ENCODE measurements around the gene RTN4IP1.

The RTN4IP1 gene

DNA sequence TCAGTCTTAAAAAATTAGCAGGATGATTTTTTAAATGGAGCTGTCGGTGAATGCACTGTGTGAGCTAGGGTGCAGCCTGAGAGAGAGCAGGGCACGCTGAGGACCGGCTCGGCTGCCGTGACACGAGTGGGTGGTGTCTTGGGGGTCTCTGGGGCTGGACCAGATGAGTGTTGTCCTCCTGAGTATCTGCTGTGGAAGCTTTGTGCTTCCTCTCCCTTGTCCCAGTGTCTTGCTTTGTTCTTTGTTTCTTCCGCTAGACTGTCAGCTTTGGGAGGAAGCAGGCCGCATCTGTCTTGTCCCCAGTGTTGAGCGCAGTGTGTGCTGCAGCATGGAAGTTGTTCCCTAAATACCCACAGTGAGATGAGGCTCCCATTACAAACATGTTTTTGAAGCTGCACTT lies 89.4 kb downstream of the RTN4IP1 start:
- H3K9ac ChIP-seq (ENCODE audit: low read length in 5 of 5): no peak overlapping the region
- peaks cover 5 to 14% (median 11%) of the 10 kb centered on the region in 5 donors for H3K36me3 ChIP-seq (ENCODE audit: control insufficient read depth in 5 of 5, insufficient read depth in 5 of 5, low read length in 5 of 5)
- peaks cover 0 to 25% (median 17%) of the 10 kb centered on the region in 5 donors for H3K4me1 ChIP-seq (ENCODE audit: control insufficient read depth in 5 of 5, insufficient read depth in 5 of 5, low read length in 5 of 5)
- no peaks in the 10 kb centered on the region for H3K27me3 ChIP-seq (ENCODE audit: control insufficient read depth in 5 of 5, insufficient read depth in 4 of 5, low read length in 5 of 5)
- no peak overlapping the region for H3K4me3 ChIP-seq (ENCODE audit: low read depth in 1 of 5, low read length in 5 of 5)
- peak overlapping the region; percentile 81 for H3K27ac ChIP-seq (ENCODE audit: low read depth, low read length)
- H3K9me3 ChIP-seq (ENCODE audit: control insufficient read depth in 5 of 5, low read length in 5 of 5): no peaks in the 10 kb centered on the region

DNA sequence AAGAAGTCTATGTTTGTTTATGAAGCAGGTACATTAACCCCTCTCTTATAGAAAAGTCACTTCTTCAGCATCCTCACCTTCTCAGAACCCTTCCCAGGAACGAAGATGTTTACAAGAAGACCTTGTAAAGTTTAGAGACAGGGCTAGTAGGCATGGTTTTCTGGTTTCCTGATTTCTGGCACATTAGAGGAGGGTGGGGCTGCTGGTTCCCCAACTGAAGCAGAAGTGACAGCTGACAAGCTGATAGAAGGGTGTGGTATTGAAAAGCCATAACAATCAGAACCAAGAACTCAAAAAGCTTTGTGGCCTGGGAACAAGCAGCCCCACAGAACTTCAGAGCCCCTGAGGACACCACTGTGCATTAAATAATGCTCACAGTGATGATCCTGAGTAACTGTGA lies 91.2 kb downstream of the RTN4IP1 start:
- no peak overlapping the region for H3K4me3 ChIP-seq (ENCODE audit: low read depth in 1 of 5, low read length in 5 of 5)
- H3K4me1 ChIP-seq (ENCODE audit: control insufficient read depth in 5 of 5, insufficient read depth in 5 of 5, low read length in 5 of 5): peaks cover 0 to 25% (median 17%) of the 10 kb centered on the region in 5 donors
- no peaks in the 10 kb centered on the region for H3K9me3 ChIP-seq (ENCODE audit: control insufficient read depth in 5 of 5, low read length in 5 of 5)
- H3K27me3 ChIP-seq (ENCODE audit: control insufficient read depth in 5 of 5, insufficient read depth in 4 of 5, low read length in 5 of 5): no peaks in the 10 kb centered on the region
- H3K36me3 ChIP-seq (ENCODE audit: control insufficient read depth in 5 of 5, insufficient read depth in 5 of 5, low read length in 5 of 5): peaks cover 2 to 15% (median 9%) of the 10 kb centered on the region in 5 donors
- H3K9ac ChIP-seq (ENCODE audit: low read length in 5 of 5): no peak overlapping the region
- no peak overlapping the region for H3K27ac ChIP-seq (ENCODE audit: low read depth, low read length)

DNA sequence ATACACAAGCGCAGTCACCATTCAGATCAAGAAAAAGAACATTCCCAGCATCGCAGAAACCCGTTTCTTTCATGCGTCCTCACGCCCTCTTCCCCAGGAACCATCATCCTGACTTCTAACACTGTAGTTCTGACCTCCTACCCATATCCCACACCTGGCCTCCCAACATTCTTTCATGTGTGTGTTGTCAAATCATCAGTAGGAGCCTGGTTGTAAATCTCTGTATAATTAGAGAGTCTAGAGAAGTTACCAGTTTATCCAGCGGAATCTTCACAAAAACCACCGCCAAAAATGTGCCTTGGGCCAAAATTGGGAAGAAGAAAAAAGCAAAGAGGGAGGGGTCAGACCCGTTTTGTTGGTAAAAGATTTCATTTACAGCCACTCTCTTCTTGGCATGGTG lies 91.6 kb downstream of the RTN4IP1 start:
- H3K4me1 ChIP-seq (ENCODE audit: control insufficient read depth in 5 of 5, insufficient read depth in 5 of 5, low read length in 5 of 5): peaks cover 0 to 25% (median 17%) of the 10 kb centered on the region in 5 donors
- no peak overlapping the region for H3K27ac ChIP-seq (ENCODE audit: low read depth, low read length)
- H3K27me3 ChIP-seq (ENCODE audit: control insufficient read depth in 5 of 5, insufficient read depth in 4 of 5, low read length in 5 of 5): no peaks in the 10 kb centered on the region
- H3K36me3 ChIP-seq (ENCODE audit: control insufficient read depth in 5 of 5, insufficient read depth in 5 of 5, low read length in 5 of 5): peaks cover 2 to 17% (median 12%) of the 10 kb centered on the region in 5 donors
- H3K4me3 ChIP-seq (ENCODE audit: low read depth in 1 of 5, low read length in 5 of 5): no peak overlapping the region
- no peaks in the 10 kb centered on the region for H3K9me3 ChIP-seq (ENCODE audit: control insufficient read depth in 5 of 5, low read length in 5 of 5)
- H3K9ac ChIP-seq (ENCODE audit: low read length in 5 of 5): no peak overlapping the region

DNA sequence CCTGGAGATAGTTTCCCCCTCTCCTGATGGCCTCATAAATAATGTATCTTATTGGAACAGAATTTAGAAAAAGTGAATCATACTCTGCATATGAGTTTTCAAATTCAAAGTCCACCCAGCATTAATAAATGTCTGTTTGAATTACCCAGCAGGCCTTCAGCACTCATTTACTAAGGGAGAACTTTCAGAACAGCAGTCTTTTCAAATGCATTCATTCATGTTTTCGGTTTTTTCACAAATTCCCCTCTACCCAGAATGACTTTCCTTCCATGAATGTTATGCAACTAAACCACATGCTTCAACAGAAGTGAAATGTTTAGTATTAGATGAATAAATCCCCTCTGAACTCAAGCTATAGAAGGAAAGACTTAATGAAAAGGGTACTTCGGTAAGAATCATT lies 92.4 kb downstream of the RTN4IP1 start:
- no peak overlapping the region for H3K9ac ChIP-seq (ENCODE audit: low read length in 5 of 5)
- no peaks in the 10 kb centered on the region for H3K27me3 ChIP-seq (ENCODE audit: control insufficient read depth in 5 of 5, insufficient read depth in 4 of 5, low read length in 5 of 5)
- no peak overlapping the region for H3K4me3 ChIP-seq (ENCODE audit: low read depth in 1 of 5, low read length in 5 of 5)
- peaks cover 2 to 20% (median 12%) of the 10 kb centered on the region in 5 donors for H3K36me3 ChIP-seq (ENCODE audit: control insufficient read depth in 5 of 5, insufficient read depth in 5 of 5, low read length in 5 of 5)
- peaks cover 0 to 25% (median 17%) of the 10 kb centered on the region in 5 donors for H3K4me1 ChIP-seq (ENCODE audit: control insufficient read depth in 5 of 5, insufficient read depth in 5 of 5, low read length in 5 of 5)
- no peaks in the 10 kb centered on the region for H3K9me3 ChIP-seq (ENCODE audit: control insufficient read depth in 5 of 5, low read length in 5 of 5)
- no peak overlapping the region for H3K27ac ChIP-seq (ENCODE audit: low read depth, low read length)

DNA sequence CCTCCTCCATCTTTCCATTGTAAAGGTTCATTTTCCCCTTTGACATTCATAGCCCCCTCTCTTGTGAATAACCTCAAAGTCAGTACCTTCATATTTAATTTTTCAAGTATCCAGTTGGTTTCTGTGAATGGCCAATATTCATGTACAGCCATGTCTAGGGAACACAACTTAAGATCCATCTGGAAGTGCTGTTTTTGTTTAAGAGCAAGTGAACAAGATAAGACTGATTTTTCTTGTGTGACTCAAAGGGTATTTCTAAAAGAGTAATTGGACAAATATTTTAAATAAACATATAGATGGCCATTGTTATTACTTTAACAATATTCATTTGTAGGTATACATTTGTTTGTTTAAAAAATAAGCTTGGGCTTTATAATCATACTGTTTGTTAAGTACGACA lies 92.9 kb downstream of the RTN4IP1 start:
- Histone ChIP-seq H3K9me3 (ENCODE audit: control insufficient read depth in 5 of 5, low read length in 5 of 5) (no peaks in the 10 kb centered on the region), H3K27me3 (ENCODE audit: control insufficient read depth in 5 of 5, insufficient read depth in 4 of 5, low read length in 5 of 5) (no peaks in the 10 kb centered on the region), H3K9ac (ENCODE audit: low read length in 5 of 5) (no peak overlapping the region), H3K4me1 (ENCODE audit: control insufficient read depth in 5 of 5, insufficient read depth in 5 of 5, low read length in 5 of 5) (peaks cover 0 to 22% (median 17%) of the 10 kb centered on the region in 5 donors), H3K4me3 (ENCODE audit: low read depth in 1 of 5, low read length in 5 of 5) (no peak overlapping the region), H3K27ac (ENCODE audit: low read depth, low read length) (no peak overlapping the region), H3K36me3 (ENCODE audit: control insufficient read depth in 5 of 5, insufficient read depth in 5 of 5, low read length in 5 of 5) (peaks cover 2 to 25% (median 15%) of the 10 kb centered on the region in 5 donors)

DNA sequence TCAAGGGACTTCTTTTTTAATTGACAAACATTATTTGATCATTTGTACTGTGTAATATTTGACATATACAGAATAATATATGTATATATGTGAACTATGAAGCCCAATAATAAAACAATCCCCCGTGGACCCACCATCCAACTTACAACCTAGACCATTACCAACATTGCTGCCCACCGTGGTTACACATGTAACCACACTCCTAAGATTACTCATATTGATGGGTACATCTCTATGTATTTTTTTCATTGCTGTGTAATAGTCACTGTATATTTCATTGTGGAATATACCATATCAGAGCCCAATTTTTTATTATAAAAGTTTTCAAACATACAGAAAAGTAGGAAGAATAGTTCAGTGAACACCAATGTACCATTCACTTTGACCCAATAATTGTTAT lies 94.3 kb downstream of the RTN4IP1 start:
- Histone ChIP-seq H3K9ac (ENCODE audit: low read length in 5 of 5) (no peak overlapping the region), H3K9me3 (ENCODE audit: control insufficient read depth in 5 of 5, low read length in 5 of 5) (no peaks in the 10 kb centered on the region), H3K36me3 (ENCODE audit: control insufficient read depth in 5 of 5, insufficient read depth in 5 of 5, low read length in 5 of 5) (peaks cover 2 to 38% (median 16%) of the 10 kb centered on the region in 5 donors), H3K27me3 (ENCODE audit: control insufficient read depth in 5 of 5, insufficient read depth in 4 of 5, low read length in 5 of 5) (no peaks in the 10 kb centered on the region), H3K27ac (ENCODE audit: low read depth, low read length) (no peak overlapping the region), H3K4me3 (ENCODE audit: low read depth in 1 of 5, low read length in 5 of 5) (no peak overlapping the region), H3K4me1 (ENCODE audit: control insufficient read depth in 5 of 5, insufficient read depth in 5 of 5, low read length in 5 of 5) (peaks cover 0 to 12% (median 8%) of the 10 kb centered on the region in 5 donors)

DNA sequence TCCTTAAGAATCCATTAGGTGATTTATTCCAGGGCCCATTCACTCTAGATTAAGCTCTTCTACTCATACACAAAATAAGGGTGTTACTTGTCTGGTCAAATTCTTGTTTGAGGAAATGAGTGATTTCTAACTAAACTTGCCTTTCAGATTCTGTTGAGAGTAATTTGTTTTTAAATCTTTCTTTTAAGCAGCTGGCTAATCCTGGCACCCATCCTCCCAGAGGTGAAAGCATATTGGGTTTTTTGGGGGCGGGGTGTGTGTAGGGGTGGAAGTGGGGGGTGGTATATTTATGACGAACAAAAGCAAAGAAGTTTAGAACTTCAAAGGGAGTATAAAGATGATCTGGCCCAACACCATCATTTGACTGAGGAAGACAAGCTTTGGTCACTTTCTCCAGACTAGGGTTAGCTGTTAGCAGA lies 94.7 kb downstream of the RTN4IP1 start:
- Histone ChIP-seq H3K36me3 (ENCODE audit: control insufficient read depth in 5 of 5, insufficient read depth in 5 of 5, low read length in 5 of 5) (peaks cover 5 to 43% (median 20%) of the 10 kb centered on the region in 5 donors), H3K4me1 (ENCODE audit: control insufficient read depth in 5 of 5, insufficient read depth in 5 of 5, low read length in 5 of 5) (peaks cover 0 to 8% (median 4%) of the 10 kb centered on the region in 5 donors), H3K27me3 (ENCODE audit: control insufficient read depth in 5 of 5, insufficient read depth in 4 of 5, low read length in 5 of 5) (no peaks in the 10 kb centered on the region), H3K4me3 (ENCODE audit: low read depth in 1 of 5, low read length in 5 of 5) (no peak overlapping the region), H3K27ac (ENCODE audit: low read depth, low read length) (no peak overlapping the region), H3K9me3 (ENCODE audit: control insufficient read depth in 5 of 5, low read length in 5 of 5) (no peaks in the 10 kb centered on the region), H3K9ac (ENCODE audit: low read length in 5 of 5) (no peak overlapping the region)

DNA sequence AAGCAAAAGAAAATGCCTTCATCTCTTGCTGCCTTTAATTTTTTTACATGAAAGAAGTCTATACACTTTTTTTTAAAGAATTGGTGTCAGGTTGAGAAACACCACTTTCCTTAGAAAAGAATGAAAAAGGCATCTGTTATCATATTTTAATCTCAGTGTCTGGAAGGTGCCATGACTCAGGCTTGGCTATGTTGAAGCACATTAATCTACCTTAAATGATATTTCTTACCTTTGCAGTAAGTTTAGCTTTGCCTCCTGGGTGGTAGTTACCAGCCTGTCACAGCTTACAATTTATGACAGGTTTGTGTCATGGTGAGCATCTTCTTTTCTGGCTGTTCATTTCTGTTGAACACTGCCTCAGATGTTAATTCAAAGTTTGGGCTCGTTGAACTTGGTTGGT lies 95.3 kb downstream of the RTN4IP1 start:
- Histone ChIP-seq H3K27ac (ENCODE audit: low read depth, low read length) (no peak overlapping the region), H3K4me3 (ENCODE audit: low read depth in 1 of 5, low read length in 5 of 5) (no peak overlapping the region), H3K4me1 (ENCODE audit: control insufficient read depth in 5 of 5, insufficient read depth in 5 of 5, low read length in 5 of 5) (peaks cover 0 to 4% (median 0%) of the 10 kb centered on the region in 5 donors), H3K9ac (ENCODE audit: low read length in 5 of 5) (no peak overlapping the region), H3K9me3 (ENCODE audit: control insufficient read depth in 5 of 5, low read length in 5 of 5) (no peaks in the 10 kb centered on the region), H3K36me3 (ENCODE audit: control insufficient read depth in 5 of 5, insufficient read depth in 5 of 5, low read length in 5 of 5) (peaks cover 10 to 46% (median 26%) of the 10 kb centered on the region in 5 donors), H3K27me3 (ENCODE audit: control insufficient read depth in 5 of 5, insufficient read depth in 4 of 5, low read length in 5 of 5) (no peaks in the 10 kb centered on the region)

DNA sequence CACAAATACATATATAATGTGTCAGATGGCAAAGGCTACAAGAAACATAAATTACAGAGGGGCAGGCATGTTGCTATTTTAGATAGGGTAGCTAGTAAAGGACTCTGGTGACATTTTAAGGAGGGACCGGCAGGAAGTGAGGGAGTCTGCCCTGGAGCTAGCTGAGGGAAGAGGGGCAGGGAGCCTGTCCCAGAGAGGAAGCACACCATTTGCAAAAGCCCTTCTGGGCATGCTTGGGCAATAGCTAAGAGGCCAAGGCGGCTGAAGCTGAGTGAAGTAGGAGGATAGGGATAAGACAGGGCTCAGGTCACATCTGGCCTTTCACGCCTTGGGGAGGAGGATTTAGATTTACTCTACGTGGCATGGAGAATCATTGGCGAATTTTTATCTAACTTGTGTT lies 96.2 kb downstream of the RTN4IP1 start:
- no peak overlapping the region for H3K27ac ChIP-seq (ENCODE audit: low read depth, low read length)
- H3K4me3 ChIP-seq (ENCODE audit: low read depth in 1 of 5, low read length in 5 of 5): no peak overlapping the region

DNA sequence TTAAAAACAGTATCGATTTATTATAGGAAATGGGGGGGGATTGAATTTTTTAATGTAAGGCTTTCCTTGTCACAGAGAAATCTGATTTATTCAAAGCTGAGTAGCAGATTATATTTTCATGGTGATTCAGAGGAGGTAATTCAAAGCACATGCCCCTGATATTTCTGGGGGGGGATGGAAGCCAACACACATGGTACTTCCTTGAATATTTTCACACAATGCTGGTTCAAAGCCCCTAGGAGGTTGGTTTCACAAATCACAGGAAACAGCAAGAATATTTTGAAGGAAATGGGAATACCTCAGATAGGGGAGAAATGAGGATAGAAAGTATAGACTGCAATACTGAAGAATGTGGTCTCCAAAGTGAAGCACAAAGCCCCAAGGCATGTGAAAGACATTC lies 98.8 kb downstream of the RTN4IP1 start:
- Histone ChIP-seq H3K9ac (ENCODE audit: low read length in 5 of 5) (no peak overlapping the region), H3K4me3 (ENCODE audit: low read depth in 1 of 5, low read length in 5 of 5) (no peak overlapping the region), H3K27ac (ENCODE audit: low read depth, low read length) (no peak overlapping the region), H3K4me1 (ENCODE audit: control insufficient read depth in 5 of 5, insufficient read depth in 5 of 5, low read length in 5 of 5) (no peaks in the 10 kb centered on the region), H3K36me3 (ENCODE audit: control insufficient read depth in 5 of 5, insufficient read depth in 5 of 5, low read length in 5 of 5) (peaks cover 12 to 61% (median 28%) of the 10 kb centered on the region in 5 donors), H3K9me3 (ENCODE audit: control insufficient read depth in 5 of 5, low read length in 5 of 5) (no peaks in the 10 kb centered on the region), H3K27me3 (ENCODE audit: control insufficient read depth in 5 of 5, insufficient read depth in 4 of 5, low read length in 5 of 5) (no peaks in the 10 kb centered on the region)

More for the DNA sequence above, 96.2 kb downstream of the RTN4IP1 start:
- no peak overlapping the region for H3K9ac ChIP-seq (ENCODE audit: low read length in 5 of 5)
- H3K27me3 ChIP-seq (ENCODE audit: control insufficient read depth in 5 of 5, insufficient read depth in 4 of 5, low read length in 5 of 5): no peaks in the 10 kb centered on the region
- no peaks in the 10 kb centered on the region for H3K4me1 ChIP-seq (ENCODE audit: control insufficient read depth in 5 of 5, insufficient read depth in 5 of 5, low read length in 5 of 5)
- peaks cover 13 to 52% (median 26%) of the 10 kb centered on the region in 5 donors for H3K36me3 ChIP-seq (ENCODE audit: control insufficient read depth in 5 of 5, insufficient read depth in 5 of 5, low read length in 5 of 5)
- no peaks in the 10 kb centered on the region for H3K9me3 ChIP-seq (ENCODE audit: control insufficient read depth in 5 of 5, low read length in 5 of 5)

All from subcutaneous abdominal adipose tissue (tissue), 5 donors.